ENCODE data around the gene PDZRN3.

PDZRN3 gene

GRCh38 chr3:73653877-73654276 is 29.1 kb upstream of the PDZRN3 start:
- Histone ChIP-seq H3K4me3 (ENCODE audit: low read length) (no peak overlapping the region), H3K27ac (ENCODE audit: low read depth, low read length) (no peak overlapping the region), H3K9ac (ENCODE audit: low read length) (no peak overlapping the region), H3K36me3 (ENCODE audit: control insufficient read depth, insufficient read depth, low read length) (no peaks in the 10 kb centered on the region), H3K4me1 (ENCODE audit: control insufficient read depth, insufficient read depth, low read length) (no peaks in the 10 kb centered on the region), H3K27me3 (ENCODE audit: control insufficient read depth, insufficient read depth, low read length) (no peaks in the 10 kb centered on the region)

- H3K27me3 ChIP-seq (ENCODE audit: control insufficient read depth, insufficient read depth, low read length) = no peaks in the 10 kb centered on the region
Observed at GRCh38 chr3:73653351-73653750, 28.6 kb upstream of the PDZRN3 start.

GRCh38 chr3:73652896-73653295 is 28.2 kb upstream of the PDZRN3 start:
- Histone ChIP-seq H3K4me3 (ENCODE audit: low read length) (no peak overlapping the region), H3K36me3 (ENCODE audit: control insufficient read depth, insufficient read depth, low read length) (no peaks in the 10 kb centered on the region), H3K9ac (ENCODE audit: low read length) (no peak overlapping the region), H3K4me1 (ENCODE audit: control insufficient read depth, insufficient read depth, low read length) (no peaks in the 10 kb centered on the region), H3K27me3 (ENCODE audit: control insufficient read depth, insufficient read depth, low read length) (no peaks in the 10 kb centered on the region), H3K27ac (ENCODE audit: low read depth, low read length) (no peak overlapping the region)

More at GRCh38 chr3:73653351-73653750, 28.6 kb upstream of the PDZRN3 start:
- Histone ChIP-seq H3K9ac (ENCODE audit: low read length) (no peak overlapping the region), H3K36me3 (ENCODE audit: control insufficient read depth, insufficient read depth, low read length) (no peaks in the 10 kb centered on the region), H3K4me1 (ENCODE audit: control insufficient read depth, insufficient read depth, low read length) (no peaks in the 10 kb centered on the region), H3K4me3 (ENCODE audit: low read length) (no peak overlapping the region), H3K27ac (ENCODE audit: low read depth, low read length) (no peak overlapping the region)

- Histone ChIP-seq H3K4me3 (ENCODE audit: low read length) (no peak overlapping the region), H3K9ac (ENCODE audit: low read length) (no peak overlapping the region), H3K4me1 (ENCODE audit: control insufficient read depth, insufficient read depth, low read length) (no peaks in the 10 kb centered on the region), H3K27me3 (ENCODE audit: control insufficient read depth, insufficient read depth, low read length) (no peaks in the 10 kb centered on the region), H3K27ac (ENCODE audit: low read depth, low read length) (no peak overlapping the region), H3K36me3 (ENCODE audit: control insufficient read depth, insufficient read depth, low read length) (no peaks in the 10 kb centered on the region)
Observed at GRCh38 chr3:73637042-73637441, 12.3 kb upstream of the PDZRN3 start.

- Histone ChIP-seq H3K9ac (ENCODE audit: low read length) (no peak overlapping the region), H3K27me3 (ENCODE audit: control insufficient read depth, insufficient read depth, low read length) (no peaks in the 10 kb centered on the region), H3K4me1 (ENCODE audit: control insufficient read depth, insufficient read depth, low read length) (no peaks in the 10 kb centered on the region), H3K36me3 (ENCODE audit: control insufficient read depth, insufficient read depth, low read length) (no peaks in the 10 kb centered on the region), H3K27ac (ENCODE audit: low read depth, low read length) (no peak overlapping the region), H3K4me3 (ENCODE audit: low read length) (no peak overlapping the region)
Observed at GRCh38 chr3:73635254-73635653, 10.5 kb upstream of the PDZRN3 start.

- Histone ChIP-seq H3K27me3 (ENCODE audit: control insufficient read depth, insufficient read depth, low read length) (no peaks in the 10 kb centered on the region), H3K9ac (ENCODE audit: low read length) (no peak overlapping the region), H3K27ac (ENCODE audit: low read depth, low read length) (no peak overlapping the region), H3K36me3 (ENCODE audit: control insufficient read depth, insufficient read depth, low read length) (no peaks in the 10 kb centered on the region), H3K4me1 (ENCODE audit: control insufficient read depth, insufficient read depth, low read length) (no peaks in the 10 kb centered on the region), H3K4me3 (ENCODE audit: low read length) (no peak overlapping the region)
Observed at GRCh38 chr3:73633916-73634344, 9.2 kb upstream of the PDZRN3 start.

- no peak overlapping the region for H3K27ac ChIP-seq (ENCODE audit: low read depth, low read length)
- no peak overlapping the region for H3K4me3 ChIP-seq (ENCODE audit: low read length)
- H3K9ac ChIP-seq (ENCODE audit: low read length) = no peak overlapping the region
- H3K36me3 ChIP-seq (ENCODE audit: control insufficient read depth, insufficient read depth, low read length) = no peaks in the 10 kb centered on the region
- H3K4me1 ChIP-seq (ENCODE audit: control insufficient read depth, insufficient read depth, low read length) = no peaks in the 10 kb centered on the region
- H3K27me3 ChIP-seq (ENCODE audit: control insufficient read depth, insufficient read depth, low read length) = no peaks in the 10 kb centered on the region
Observed at GRCh38 chr3:73633453-73633852, 8.7 kb upstream of the PDZRN3 start.

GRCh38 chr3:73626106-73626505 is 1.4 kb upstream of the PDZRN3 start:
- Histone ChIP-seq H3K9ac (ENCODE audit: low read length) (no peak overlapping the region), H3K27ac (ENCODE audit: low read depth, low read length) (peak overlapping the region; percentile 89), H3K36me3 (ENCODE audit: control insufficient read depth, insufficient read depth, low read length) (no peaks in the 10 kb centered on the region), H3K27me3 (ENCODE audit: control insufficient read depth, insufficient read depth, low read length) (no peaks in the 10 kb centered on the region), H3K4me1 (ENCODE audit: control insufficient read depth, insufficient read depth, low read length) (peaks cover 14% of the 10 kb centered on the region), H3K4me3 (ENCODE audit: low read length) (peak overlapping the region; percentile 93)

- peak overlapping the region; percentile 93 for H3K4me3 ChIP-seq (ENCODE audit: low read length)
- peak overlapping the region; percentile 60 for H3K9ac ChIP-seq (ENCODE audit: low read length)
- H3K4me1 ChIP-seq (ENCODE audit: control insufficient read depth, insufficient read depth, low read length) = peaks cover 26% of the 10 kb centered on the region
- peak overlapping the region; percentile 89 for H3K27ac ChIP-seq (ENCODE audit: low read depth, low read length)
- no peaks in the 10 kb centered on the region for H3K27me3 ChIP-seq (ENCODE audit: control insufficient read depth, insufficient read depth, low read length)
- no peaks in the 10 kb centered on the region for H3K36me3 ChIP-seq (ENCODE audit: control insufficient read depth, insufficient read depth, low read length)
Observed at GRCh38 chr3:73624017-73624820, 522 bp downstream of the PDZRN3 start.

GRCh38 chr3:73623346-73623745 is 1.4 kb downstream of the PDZRN3 start:
- Histone ChIP-seq H3K4me3 (ENCODE audit: low read length) (peak overlapping the region; percentile 93), H3K27ac (ENCODE audit: low read depth, low read length) (peak overlapping the region; percentile 89), H3K27me3 (ENCODE audit: control insufficient read depth, insufficient read depth, low read length) (no peaks in the 10 kb centered on the region), H3K9ac (ENCODE audit: low read length) (peak overlapping the region; percentile 27), H3K36me3 (ENCODE audit: control insufficient read depth, insufficient read depth, low read length) (no peaks in the 10 kb centered on the region), H3K4me1 (ENCODE audit: control insufficient read depth, insufficient read depth, low read length) (peaks cover 31% of the 10 kb centered on the region)

GRCh38 chr3:73622091-73622805 is 2.5 kb downstream of the PDZRN3 start:
- peak overlapping the region; percentile 89 for H3K27ac ChIP-seq (ENCODE audit: low read depth, low read length)
- H3K4me3 ChIP-seq (ENCODE audit: low read length) = peak overlapping the region; percentile 93
- H3K9ac ChIP-seq (ENCODE audit: low read length) = peak overlapping the region; percentile 32
- H3K36me3 ChIP-seq (ENCODE audit: control insufficient read depth, insufficient read depth, low read length) = no peaks in the 10 kb centered on the region
- no peaks in the 10 kb centered on the region for H3K27me3 ChIP-seq (ENCODE audit: control insufficient read depth, insufficient read depth, low read length)
- peaks cover 39% of the 10 kb centered on the region for H3K4me1 ChIP-seq (ENCODE audit: control insufficient read depth, insufficient read depth, low read length)

- peak overlapping the region; percentile 89 for H3K27ac ChIP-seq (ENCODE audit: low read depth, low read length)
- peaks cover 37% of the 10 kb centered on the region for H3K4me1 ChIP-seq (ENCODE audit: control insufficient read depth, insufficient read depth, low read length)
- H3K9ac ChIP-seq (ENCODE audit: low read length) = no peak overlapping the region
- H3K4me3 ChIP-seq (ENCODE audit: low read length) = peak overlapping the region; percentile 93
- no peaks in the 10 kb centered on the region for H3K36me3 ChIP-seq (ENCODE audit: control insufficient read depth, insufficient read depth, low read length)
- no peaks in the 10 kb centered on the region for H3K27me3 ChIP-seq (ENCODE audit: control insufficient read depth, insufficient read depth, low read length)
Observed at GRCh38 chr3:73621388-73621787, 3.4 kb downstream of the PDZRN3 start.
